ENCODE results near the gene CASK.

- TF ChIP-seq CTCF (conservative IDR thresholded peaks at IDR 0.05 in 1 of 2, IDR thresholded peaks at IDR 0.05 in 1 of 2; ENCODE audit: low read depth in 1 of 2, low read length in 2 of 2) (no peak), EZH2 (IDR thresholded peaks at IDR 0.05; ENCODE audit: low read length, missing control alignments) (no peak)
These were observed 270.2 kb downstream of the CASK start for GRCh38 chrX:41653125-41653524.

All from fibroblast of lung (primary cell).